GM19043 (cell line): ENCODE data around the gene ABLIM2.

ENCODE experiments used
- ATAC-seq: cut with Tn5 transposase; IDR thresholded peaks from one replicate; pipeline ENCODE4 v1.9.1; 2021; ENCODE audit warnings: low read depth; ENCODE audit not compliant: unreplicated experiment

Gene ABLIM2

GRCh38 chr4:8125526-8126056, 33.0 kb downstream of the ABLIM2 start:
- ATAC-seq = no peak

- no peak for ATAC-seq
These were observed 34.7 kb downstream of the ABLIM2 start for GRCh38 chr4:8123870-8124269.

- ATAC-seq = no peak
These were observed 35.2 kb downstream of the ABLIM2 start for GRCh38 chr4:8123389-8123788.

GRCh38 chr4:8122746-8123145, 35.9 kb downstream of the ABLIM2 start:
- ATAC-seq = no peak

GRCh38 chr4:8121292-8122015, 37.2 kb downstream of the ABLIM2 start:
- ATAC-seq = no peak

DNA sequence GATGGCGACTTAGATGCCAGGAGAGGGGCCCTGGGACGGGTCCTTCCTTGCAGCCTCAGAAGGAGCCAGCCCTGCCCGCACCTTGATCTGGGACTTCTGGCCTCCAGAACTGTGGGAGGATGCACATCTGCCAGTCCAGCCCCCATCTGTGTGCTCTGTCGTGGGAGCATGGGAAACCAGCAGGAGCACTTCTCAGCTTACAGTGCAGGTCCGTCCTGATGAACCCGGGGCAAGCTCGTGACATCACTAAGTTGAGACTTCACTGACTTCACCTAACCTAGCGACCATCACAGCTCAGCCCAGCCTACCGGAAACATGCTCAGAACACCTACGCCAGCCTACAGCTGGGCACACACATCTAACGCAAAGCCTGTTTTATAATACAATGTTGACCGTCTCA, 38.1 kb downstream of the ABLIM2 start:
- ATAC-seq = no peak

DNA sequence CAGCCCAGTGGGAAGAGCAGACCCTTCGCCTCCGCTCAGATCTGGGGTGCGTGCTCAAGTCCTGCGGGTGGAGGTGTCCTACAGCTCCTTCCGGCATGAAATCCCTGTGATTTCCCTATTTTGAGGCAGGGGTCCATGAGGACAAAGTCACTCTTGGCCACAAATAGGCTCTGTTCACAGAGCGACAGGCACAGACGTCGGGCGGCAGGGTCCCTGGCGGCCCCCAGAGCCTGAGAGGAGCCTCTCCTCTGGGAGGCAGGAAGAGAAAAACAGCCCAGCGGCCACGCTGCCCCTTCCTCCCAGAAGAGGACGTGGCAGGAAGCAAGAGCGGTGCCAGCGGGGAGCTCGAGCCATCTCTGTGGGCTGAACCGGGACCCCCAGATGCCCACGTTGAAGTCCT, 38.7 kb downstream of the ABLIM2 start:
- ATAC-seq = no peak

DNA sequence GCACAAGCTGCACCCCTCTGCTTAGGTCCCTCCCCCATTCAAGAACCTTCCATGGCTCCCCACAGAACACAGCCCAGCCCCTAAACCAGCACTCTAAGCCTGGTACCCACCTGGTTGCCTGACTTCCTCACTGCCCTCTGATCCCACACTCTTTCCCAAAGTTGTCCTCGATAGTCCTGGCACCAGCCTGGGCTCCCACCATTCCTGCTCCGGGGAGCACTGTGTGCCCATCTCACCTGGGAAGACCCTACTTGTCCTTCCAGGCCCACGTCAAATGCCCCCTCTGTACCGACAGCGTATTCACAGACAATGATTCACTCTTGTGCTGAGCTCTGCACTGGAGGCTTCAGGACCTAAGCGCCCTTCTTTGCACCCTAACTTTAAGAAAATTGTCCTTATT, 40.1 kb downstream of the ABLIM2 start:
- no peak for ATAC-seq

DNA sequence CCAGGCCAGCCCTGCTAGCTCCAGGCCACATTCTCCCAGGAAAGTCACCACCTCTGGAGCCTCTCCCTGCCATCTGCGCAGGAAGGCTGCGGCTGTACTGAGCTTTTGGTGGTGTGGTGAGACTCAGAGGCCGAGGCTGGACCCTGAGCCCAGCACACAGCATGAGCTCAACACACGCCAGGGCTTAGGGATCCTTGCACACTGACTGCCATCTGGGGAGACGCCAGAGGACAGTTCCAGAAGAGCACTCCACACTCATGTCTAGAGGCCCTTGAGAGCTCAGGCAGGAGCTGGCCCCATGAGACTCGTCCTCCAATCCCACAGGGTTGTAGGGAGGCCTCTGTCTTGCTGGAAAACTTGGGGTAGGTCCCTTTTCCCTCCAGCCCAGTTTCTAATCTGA, 40.6 kb downstream of the ABLIM2 start:
- ATAC-seq = no peak

GRCh38 chr4:8117278-8117682, 41.3 kb downstream of the ABLIM2 start:
- ATAC-seq = no peak

DNA sequence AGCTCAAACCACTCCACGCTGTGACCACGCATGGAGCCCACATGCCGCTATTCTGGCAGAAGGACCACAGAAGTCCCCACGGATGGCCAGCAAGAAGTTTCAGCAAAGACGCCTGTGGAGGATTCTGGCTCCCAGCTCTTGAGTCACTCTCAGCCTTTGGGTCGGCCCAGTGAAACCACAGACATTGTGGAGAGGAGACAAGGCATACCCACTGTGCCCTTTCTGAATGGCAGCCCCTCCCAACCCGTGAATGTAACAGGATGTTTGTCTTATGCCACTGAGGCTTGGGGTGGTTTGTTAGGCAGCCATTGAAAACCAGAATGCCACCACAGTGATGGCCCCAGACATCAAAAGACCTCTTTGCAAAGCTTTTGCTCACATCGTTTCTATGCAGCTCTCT, 42.7 kb downstream of the ABLIM2 start:
- ATAC-seq = no peak

DNA sequence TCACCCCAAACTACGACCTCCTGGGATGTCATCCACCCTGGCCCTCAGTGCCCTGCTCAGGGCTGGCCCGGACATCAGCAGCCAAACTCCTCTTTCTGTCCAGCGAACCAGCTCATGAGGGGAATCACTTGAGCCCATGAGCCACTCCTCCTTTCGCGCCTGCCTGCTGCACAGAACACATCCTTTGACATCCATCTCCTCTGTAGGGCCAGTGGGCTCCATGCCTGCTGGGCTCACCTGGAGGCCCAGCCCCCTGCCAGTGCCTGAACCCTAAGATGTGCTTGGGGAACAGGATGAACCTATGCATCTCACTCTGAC, 43.5 kb downstream of the ABLIM2 start:
- no peak for ATAC-seq

DNA sequence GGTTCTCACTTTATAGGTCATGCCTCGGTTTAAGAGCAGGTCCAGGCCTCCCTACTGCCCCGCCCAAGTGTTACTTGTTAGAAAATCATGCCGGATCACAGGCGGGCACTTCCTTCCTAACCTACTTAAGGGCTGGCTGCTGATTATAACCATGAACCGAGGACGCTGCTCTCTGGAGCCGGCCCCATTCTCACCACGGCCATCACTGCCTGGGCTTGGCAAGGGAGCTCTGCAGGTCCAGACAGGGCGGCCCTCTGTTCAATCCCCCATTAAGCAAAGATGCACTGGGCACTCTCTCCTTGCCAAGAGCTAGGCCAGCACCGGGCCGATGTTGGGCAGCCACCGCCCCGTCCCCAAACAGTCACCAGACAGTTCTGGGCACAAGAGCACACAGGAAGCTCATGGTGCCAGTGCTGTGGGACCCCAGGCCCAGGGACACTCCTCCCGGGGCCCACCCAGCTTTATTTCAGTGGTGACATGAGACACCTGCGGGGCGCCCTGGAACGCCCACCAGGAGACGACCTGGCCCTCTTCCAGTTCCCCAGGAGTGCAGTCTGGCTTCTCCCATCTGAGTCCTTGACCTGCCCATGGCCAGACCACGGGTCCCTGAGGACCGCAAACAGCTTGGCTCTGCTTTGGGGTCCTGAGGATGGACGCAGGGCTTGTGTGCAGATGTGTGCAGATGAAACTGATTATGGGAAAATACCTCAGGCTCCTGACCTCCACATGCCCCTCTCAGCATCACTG, 44.0 kb downstream of the ABLIM2 start:
- no peak for ATAC-seq

GRCh38 chr4:8113611-8114377, 44.8 kb downstream of the ABLIM2 start:
- no peak for ATAC-seq

GRCh38 chr4:8112672-8113071, 45.9 kb downstream of the ABLIM2 start:
- ATAC-seq = no peak

GRCh38 chr4:8112036-8112576, 46.5 kb downstream of the ABLIM2 start:
- no peak for ATAC-seq

- ATAC-seq = no peak
These were observed 48.3 kb downstream of the ABLIM2 start for GRCh38 chr4:8110071-8110986.

DNA sequence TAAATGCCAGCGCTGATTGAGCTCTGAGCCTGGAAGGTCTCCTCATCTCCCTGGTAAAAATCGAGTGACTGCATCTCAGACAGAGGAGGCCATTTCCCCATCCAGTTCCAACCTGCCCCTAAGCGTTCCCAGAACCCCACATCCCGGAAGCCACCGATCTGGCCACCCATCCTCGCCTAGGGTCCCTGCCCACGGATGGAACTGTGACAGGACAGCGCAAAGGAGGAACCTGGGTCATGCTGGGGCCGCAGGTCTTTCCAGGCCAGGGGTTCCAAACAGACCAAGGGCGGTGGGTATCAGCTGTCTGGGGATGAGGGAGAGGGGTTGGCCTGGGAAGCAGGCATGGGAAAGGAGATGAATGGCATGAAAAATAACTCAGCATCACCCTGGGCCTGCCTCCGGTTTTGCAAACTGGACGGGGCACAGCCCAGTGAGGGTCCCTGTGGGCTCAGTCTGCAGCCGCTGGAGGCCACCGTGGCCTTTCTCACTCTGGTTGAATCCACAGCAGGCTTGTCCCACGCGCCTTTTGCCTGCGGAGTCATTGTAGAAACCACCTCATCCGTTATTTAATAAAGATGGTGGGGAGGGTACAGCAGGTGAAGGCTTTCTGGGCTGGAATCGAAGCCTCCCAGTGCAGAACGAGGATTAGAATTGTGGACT, 49.1 kb downstream of the ABLIM2 start:
- no peak for ATAC-seq

- no peak for ATAC-seq
These were observed 49.6 kb downstream of the ABLIM2 start for GRCh38 chr4:8108991-8109390.

GRCh38 chr4:8108261-8108660, 50.4 kb downstream of the ABLIM2 start:
- no peak for ATAC-seq
